Natural killer cell treated with Interleukin-12 subunit alpha and Interleukin-12 subunit beta and Interleukin-15 and Interleukin-18, amount 100 ng/mL, for 72 hours (primary cell): ENCODE measurements around the gene GRIFIN. TPM values are rescaled to one million over a fixed set of nuclear protein-coding genes. Genes with fewer than 3 reads are reported as not detected.

Experiments used
- ATAC-seq, 2 donors: fragments of 150-1000 bp; cut with Tn5 transposase in 1 of 2; sonication (Bioruptor Pico), chemical (Tn5 transposase) in 1 of 2; 2 replicates each; pipeline ENCODE4 v1.10.0; 2021
- DNase-seq: peaks from one replicate; pipeline ENCODE4 v3.0.0; 2022; ENCODE audit warnings: low spot score
- H3K27ac Mint-ChIP-seq, 2 donors: 1 replicate in 1 of 2; 2 replicates in 1 of 2; pipeline ENCODE4 v1.8.0; 2022; ENCODE audit warnings: mixed read lengths in 2 of 2, mild to moderate bottlenecking in 1 of 2, moderate library complexity in 1 of 2
- H3K27me3 Mint-ChIP-seq, 2 donors: 1 replicate in 1 of 2; 2 replicates in 1 of 2; pipeline ENCODE4 v1.8.0; 2022; ENCODE audit warnings: mixed read lengths in 2 of 2
- H3K36me3 Mint-ChIP-seq: one replicate; pipeline ENCODE4 v1.8.0; 2022; ENCODE audit warnings: mixed read lengths
- H3K4me1 Mint-ChIP-seq, 2 donors: 1 replicate in 1 of 2; 2 replicates in 1 of 2; pipeline ENCODE4 v1.8.0; 2022; ENCODE audit warnings: low read depth in 2 of 2, mixed read lengths in 2 of 2, mild to moderate bottlenecking in 1 of 2
- H3K4me3 Mint-ChIP-seq: one replicate; pipeline ENCODE4 v1.8.0; 2022; ENCODE audit warnings: mixed read lengths
- H3K9me3 Mint-ChIP-seq: 2 replicates; pipeline ENCODE4 v1.8.0; 2022; ENCODE audit warnings: mixed read lengths
- total RNA-seq, 2 donors: library from RNA; stranded (reverse); gene quantifications; one replicate each; pipeline ENCODE4 v1.2.3, GENCODE V29; 2022

GRIFIN gene
- total RNA-seq, 2 donors from 2014 or later: not detected

GRCh38 chr7:2508327-2509215, 32.4 kb upstream of the GRIFIN start:
- DNase-seq (peak; percentile 83), ATAC-seq (peak; percentile 76 to 83)
- Mint-ChIP-seq H3K27me3 (no peaks in the 10 kb centered on the region), H3K9me3 (no peaks in the 10 kb centered on the region), H3K4me1 (peaks cover 25 to 35% of the 10 kb centered on the region in 2 donors), H3K36me3 (no peaks in the 10 kb centered on the region), H3K27ac (peak overlapping the region; percentile 57 to 77), H3K4me3 (peak overlapping the region; percentile 63)

GRCh38 chr7:2507917-2508306, 31.7 kb upstream of the GRIFIN start:
- DNase-seq (no peak), ATAC-seq (no peak)
- Mint-ChIP-seq H3K27ac (peak overlapping the region in 1 of 2 donors; percentile 57), H3K4me3 (no peak overlapping the region), H3K4me1 (peaks cover 23 to 32% of the 10 kb centered on the region in 2 donors), H3K36me3 (no peaks in the 10 kb centered on the region), H3K27me3 (no peaks in the 10 kb centered on the region), H3K9me3 (no peaks in the 10 kb centered on the region)

- H3K27ac Mint-ChIP-seq: no peak overlapping the region
These were observed 31.2 kb upstream of the GRIFIN start for GRCh38 chr7:2507208-2507916.

GRCh38 chr7:2505401-2505800, 29.2 kb upstream of the GRIFIN start:
- Mint-ChIP-seq H3K27ac (no peak overlapping the region), H3K36me3 (no peaks in the 10 kb centered on the region), H3K27me3 (no peaks in the 10 kb centered on the region), H3K4me3 (no peak overlapping the region), H3K9me3 (no peaks in the 10 kb centered on the region), H3K4me1 (peaks cover 13 to 20% of the 10 kb centered on the region in 2 donors)
- no peak for ATAC-seq
- DNase-seq: no peak

More at GRCh38 chr7:2507208-2507916, 31.2 kb upstream of the GRIFIN start:
- ATAC-seq (no peak), DNase-seq (no peak)
- Mint-ChIP-seq H3K4me3 (no peak overlapping the region), H3K36me3 (no peaks in the 10 kb centered on the region), H3K4me1 (peaks cover 18 to 26% of the 10 kb centered on the region in 2 donors), H3K27me3 (no peaks in the 10 kb centered on the region), H3K9me3 (no peaks in the 10 kb centered on the region)

- no peaks in the 10 kb centered on the region for H3K27me3 Mint-ChIP-seq
- no peaks in the 10 kb centered on the region for H3K9me3 Mint-ChIP-seq
- ATAC-seq (no peak), DNase-seq (no peak)
- H3K4me1 Mint-ChIP-seq: peaks cover 13 to 17% of the 10 kb centered on the region in 2 donors
- H3K36me3 Mint-ChIP-seq: no peaks in the 10 kb centered on the region
- H3K4me3 Mint-ChIP-seq: no peak overlapping the region
- no peak overlapping the region for H3K27ac Mint-ChIP-seq
These were observed 28.7 kb upstream of the GRIFIN start for GRCh38 chr7:2504889-2505375.

GRCh38 chr7:2504128-2504888, 28.1 kb upstream of the GRIFIN start:
- no peaks in the 10 kb centered on the region for H3K27me3 Mint-ChIP-seq
- H3K4me3 Mint-ChIP-seq: no peak overlapping the region
- peaks cover 11 to 15% of the 10 kb centered on the region in 2 donors for H3K4me1 Mint-ChIP-seq
- H3K27ac Mint-ChIP-seq: no peak overlapping the region
- ATAC-seq (no peak), DNase-seq (no peak)
- H3K9me3 Mint-ChIP-seq: no peaks in the 10 kb centered on the region
- H3K36me3 Mint-ChIP-seq: no peaks in the 10 kb centered on the region

- H3K36me3 Mint-ChIP-seq: no peaks in the 10 kb centered on the region
- no peak overlapping the region for H3K4me3 Mint-ChIP-seq
- no peaks in the 10 kb centered on the region for H3K9me3 Mint-ChIP-seq
- H3K27ac Mint-ChIP-seq: no peak overlapping the region
- H3K4me1 Mint-ChIP-seq: peaks cover under 1 to 5% of the 10 kb centered on the region in 2 donors
- no peaks in the 10 kb centered on the region for H3K27me3 Mint-ChIP-seq
- no peak for ATAC-seq
- no peak for DNase-seq
These were observed 27.1 kb upstream of the GRIFIN start for GRCh38 chr7:2503056-2503941.

- Mint-ChIP-seq H3K9me3 (no peaks in the 10 kb centered on the region), H3K27ac (no peak overlapping the region), H3K27me3 (no peaks in the 10 kb centered on the region), H3K4me3 (no peak overlapping the region), H3K36me3 (no peaks in the 10 kb centered on the region), H3K4me1 (peaks cover 0 to 3% of the 10 kb centered on the region in 2 donors)
- DNase-seq (no peak), ATAC-seq (no peak)
These were observed 26.4 kb upstream of the GRIFIN start for GRCh38 chr7:2502647-2502966.

- Mint-ChIP-seq H3K27me3 (no peaks in the 10 kb centered on the region), H3K9me3 (no peaks in the 10 kb centered on the region), H3K36me3 (no peaks in the 10 kb centered on the region), H3K27ac (no peak overlapping the region), H3K4me1 (peaks cover 0 to 3% of the 10 kb centered on the region in 2 donors), H3K4me3 (no peak overlapping the region)
- ATAC-seq (no peak), DNase-seq (no peak)
These were observed 25.9 kb upstream of the GRIFIN start for GRCh38 chr7:2501947-2502646.

GRCh38 chr7:2500701-2501100, 24.5 kb upstream of the GRIFIN start:
- H3K27me3 Mint-ChIP-seq: no peaks in the 10 kb centered on the region
- H3K27ac Mint-ChIP-seq: no peak overlapping the region
- DNase-seq (no peak), ATAC-seq (no peak)
- H3K9me3 Mint-ChIP-seq: no peaks in the 10 kb centered on the region
- H3K4me3 Mint-ChIP-seq: no peak overlapping the region
- no peaks in the 10 kb centered on the region for H3K36me3 Mint-ChIP-seq
- no peaks in the 10 kb centered on the region for H3K4me1 Mint-ChIP-seq

GRCh38 chr7:2499719-2500430, 23.7 kb upstream of the GRIFIN start:
- no peaks in the 10 kb centered on the region for H3K36me3 Mint-ChIP-seq
- no peak for DNase-seq
- H3K4me3 Mint-ChIP-seq: no peak overlapping the region
- no peak for ATAC-seq
- H3K4me1 Mint-ChIP-seq: no peaks in the 10 kb centered on the region
- H3K27ac Mint-ChIP-seq: no peak overlapping the region
- no peaks in the 10 kb centered on the region for H3K27me3 Mint-ChIP-seq
- H3K9me3 Mint-ChIP-seq: no peaks in the 10 kb centered on the region

- Mint-ChIP-seq H3K4me1 (no peaks in the 10 kb centered on the region), H3K4me3 (no peak overlapping the region), H3K9me3 (no peaks in the 10 kb centered on the region), H3K36me3 (no peaks in the 10 kb centered on the region), H3K27ac (no peak overlapping the region), H3K27me3 (no peaks in the 10 kb centered on the region)
- ATAC-seq: no peak
- no peak for DNase-seq
These were observed 23.0 kb upstream of the GRIFIN start for GRCh38 chr7:2499181-2499580.
